Mucosa of descending colon (tissue), 3 donors: ENCODE results near the gene TLCD3A. TPM values are rescaled to one million over a fixed set of nuclear protein-coding genes. Genes with fewer than 3 reads are reported as not detected.
A peak's percentile ranks its signal among the peaks of the same experiment; 100 is the strongest.
"Not testable (repeated sequence)": the region's sequence is repeated elsewhere in the genome, so short reads cannot be mapped to it uniquely, and the experiment has no call there.

Experiments
- ATAC-seq: fragments of 200-7000 bp; cut with Tn5 transposase; one replicate; pipeline ENCODE4 v1.9.1; 2020; ENCODE audit warnings: mild to moderate bottlenecking, moderate library complexity
- DNase-seq, 3 donors: peaks; one replicate each; pipeline ENCODE4 v3.0.0-alpha.2; 2020
- H3K36me3 ChIP-seq: fragments of 200-600 bp; one replicate; pipeline ENCODE4 v1.8.0; 2021; ENCODE audit warnings: low read depth, mild to moderate bottlenecking
- H3K4me1 ChIP-seq: fragments of 200-600 bp; one replicate; pipeline ENCODE4 v1.8.0; 2021; ENCODE audit warnings: low read depth, mild to moderate bottlenecking
- H3K4me3 ChIP-seq: fragments of 200-600 bp; one replicate; pipeline ENCODE4 v1.8.0; 2021; ENCODE audit warnings: mild to moderate bottlenecking
- H3K9me3 ChIP-seq: fragments of 200-600 bp; one replicate; pipeline ENCODE4 v1.8.0; 2021; ENCODE audit warnings: mild to moderate bottlenecking
- intact Hi-C, 2 donors: fragments of 100-400 bp; cut with DNase I in 1 of 2; cut with micrococcal nuclease in 1 of 2; formaldehyde crosslinking; loops; one replicate each; pipeline versions ENCODE4 v1.11.0 to v1.11.1; 2022; cut with DNase I, micrococcal nuclease
- total RNA-seq, 3 donors: library from RNA; stranded (reverse); fragmentation: NEBNext Ultra II Directional in 2 of 3; extraction: Animal tissue kit (Norgen Biotek cat#: 25700) in 2 of 3; gene quantifications; one replicate each; pipeline versions ENCODE4 v1.2.1 to v1.2.4, GENCODE V29; 2021 to 2023
- TF ChIP-seq, protein P1 (sequence below): fragments of 200-600 bp; IDR thresholded peaks from one replicate; pipeline ENCODE4 v1.8.0; 2022; ENCODE audit warnings: antibody characterized with exemption, mild to moderate bottlenecking
- donor health status: DM: no; HTN: no; CAD: no; lungs with moderate emphysema.
- donor health status: DM: no; HTN: no; CAD: no.
- donor health status: DM: no; HTN: yes; CAD: no.

The TLCD3A gene
- total RNA-seq, 3 donors from 2014 or later, result 4.9 to 14.8 (median 6.0) TPM

DNA sequence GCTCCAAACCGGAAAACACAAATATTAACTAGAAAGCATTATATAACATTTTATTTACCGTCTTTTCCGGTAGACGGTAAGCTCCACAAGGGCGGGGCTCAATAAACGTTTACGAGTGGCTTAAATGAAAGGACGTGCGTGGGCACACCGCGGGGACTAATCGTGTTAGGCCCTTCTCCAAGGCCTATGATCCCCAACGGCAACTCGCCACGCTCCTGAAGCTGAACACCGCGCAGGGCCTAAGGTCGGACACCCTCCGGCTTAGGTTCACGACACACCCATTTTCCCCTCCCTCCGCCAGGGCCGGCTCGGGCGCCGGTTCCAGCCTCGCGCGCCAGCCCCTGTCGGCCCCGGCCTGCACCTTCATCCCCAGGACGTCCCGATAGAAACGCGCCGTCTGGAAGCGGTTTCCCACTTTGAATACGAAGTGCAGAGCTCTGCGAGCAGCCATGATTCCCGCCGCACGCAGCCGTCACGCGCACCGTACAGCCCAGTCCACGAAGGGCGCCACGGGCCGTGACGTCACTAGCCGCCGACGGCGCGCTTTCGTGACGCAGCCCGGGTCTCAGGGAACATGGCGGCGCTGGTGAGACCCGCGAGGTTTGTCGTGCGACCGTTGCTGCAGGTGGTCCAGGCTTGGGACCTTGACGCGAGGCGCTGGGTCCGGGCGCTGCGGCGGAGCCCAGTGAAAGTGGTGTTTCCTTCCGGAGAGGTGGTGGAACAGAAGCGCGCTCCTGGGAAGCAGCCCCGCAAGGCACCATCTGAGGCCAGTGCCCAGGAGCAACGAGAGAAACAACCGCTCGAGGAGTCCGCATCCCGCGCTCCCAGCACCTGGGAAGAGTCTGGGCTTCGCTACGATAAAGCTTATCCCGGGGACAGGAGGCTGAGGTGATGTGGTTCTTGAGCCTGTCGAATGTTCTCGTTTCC is 49.7 kb downstream of the TLCD3A start, which contains the start of the genes GLOD4 and MRM3:
Gene GLOD4, minus strand, starts transcription at position 476 of the 927 bp plus-strand sequence. Its CDS starts 25 bp downstream, at position 451.
Gene MRM3, plus strand, starts transcription at position 549 of the 927 bp plus-strand sequence. Its CDS starts 26 bp downstream, at position 575.
- H3K4me1 ChIP-seq, result peaks cover 13% of the 10 kb centered on the region
- ATAC-seq, result peak; percentile 99
- TF ChIP-seq, protein P1, sequence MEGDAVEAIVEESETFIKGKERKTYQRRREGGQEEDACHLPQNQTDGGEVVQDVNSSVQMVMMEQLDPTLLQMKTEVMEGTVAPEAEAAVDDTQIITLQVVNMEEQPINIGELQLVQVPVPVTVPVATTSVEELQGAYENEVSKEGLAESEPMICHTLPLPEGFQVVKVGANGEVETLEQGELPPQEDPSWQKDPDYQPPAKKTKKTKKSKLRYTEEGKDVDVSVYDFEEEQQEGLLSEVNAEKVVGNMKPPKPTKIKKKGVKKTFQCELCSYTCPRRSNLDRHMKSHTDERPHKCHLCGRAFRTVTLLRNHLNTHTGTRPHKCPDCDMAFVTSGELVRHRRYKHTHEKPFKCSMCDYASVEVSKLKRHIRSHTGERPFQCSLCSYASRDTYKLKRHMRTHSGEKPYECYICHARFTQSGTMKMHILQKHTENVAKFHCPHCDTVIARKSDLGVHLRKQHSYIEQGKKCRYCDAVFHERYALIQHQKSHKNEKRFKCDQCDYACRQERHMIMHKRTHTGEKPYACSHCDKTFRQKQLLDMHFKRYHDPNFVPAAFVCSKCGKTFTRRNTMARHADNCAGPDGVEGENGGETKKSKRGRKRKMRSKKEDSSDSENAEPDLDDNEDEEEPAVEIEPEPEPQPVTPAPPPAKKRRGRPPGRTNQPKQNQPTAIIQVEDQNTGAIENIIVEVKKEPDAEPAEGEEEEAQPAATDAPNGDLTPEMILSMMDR, result no peak
- no peaks in the 10 kb centered on the region for H3K9me3 ChIP-seq
- intact Hi-C loops, result no loop called here
- DNase-seq, result peak; percentile 94 to 97 (median 95)
- peak within 1 kb of the TSS; percentile 67 for H3K4me3 ChIP-seq
- no peaks in the 10 kb centered on the region for H3K36me3 ChIP-seq

DNA sequence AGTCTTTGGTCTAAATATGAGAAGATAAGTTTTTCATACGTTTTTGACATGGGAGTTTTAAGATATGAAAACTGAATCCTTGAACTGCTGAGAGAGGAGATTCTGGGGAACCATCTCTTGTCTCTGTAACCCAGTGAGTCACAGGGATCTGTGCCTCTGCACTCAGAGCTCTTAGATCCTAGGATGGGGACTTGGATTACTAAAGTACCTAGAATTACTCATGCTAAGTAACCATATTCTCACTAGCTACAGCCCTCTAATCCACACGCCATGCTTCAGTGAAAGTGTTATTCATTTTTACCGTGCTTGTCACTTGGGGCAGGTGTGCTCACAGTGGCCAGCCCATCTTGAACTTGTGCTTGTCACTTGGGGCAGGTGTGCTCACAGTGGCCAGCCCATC is 51.7 kb downstream of the TLCD3A start:
- Histone ChIP-seq H3K4me1 (peaks cover 13% of the 10 kb centered on the region), H3K4me3 (no peak overlapping the region), H3K36me3 (no peaks in the 10 kb centered on the region), H3K9me3 (no peaks in the 10 kb centered on the region)
- DNase-seq, result no peak
- intact Hi-C loops, result no loop called here
- TF ChIP-seq, protein P1, result no peak
- no peak for ATAC-seq

DNA sequence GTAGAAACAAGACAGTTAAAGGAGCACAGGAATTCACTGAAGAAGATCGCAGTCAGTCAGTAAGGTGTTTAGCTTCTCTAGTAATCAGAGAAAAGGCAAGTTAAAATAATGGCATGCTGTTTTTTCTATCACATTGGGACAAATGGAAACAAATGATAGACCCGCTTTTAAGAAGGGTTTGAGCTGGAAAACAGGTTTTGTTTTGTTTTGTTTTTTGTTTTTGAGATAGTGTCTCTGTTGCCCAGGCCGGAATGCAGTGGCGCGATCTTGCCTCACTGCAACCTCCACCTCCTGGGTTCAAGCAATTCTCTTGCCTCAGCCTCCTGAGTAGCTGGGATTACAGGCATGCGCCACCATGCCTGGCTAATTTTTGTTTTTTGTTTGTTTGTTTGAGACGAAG is 53.5 kb downstream of the TLCD3A start:
- DNase-seq, H3K9me3 ChIP-seq, intact Hi-C loops, H3K36me3 ChIP-seq, H3K4me3 ChIP-seq, ATAC-seq: not testable (repeated sequence)
- H3K4me1 ChIP-seq, result peaks cover 12% of the 10 kb centered on the region

DNA sequence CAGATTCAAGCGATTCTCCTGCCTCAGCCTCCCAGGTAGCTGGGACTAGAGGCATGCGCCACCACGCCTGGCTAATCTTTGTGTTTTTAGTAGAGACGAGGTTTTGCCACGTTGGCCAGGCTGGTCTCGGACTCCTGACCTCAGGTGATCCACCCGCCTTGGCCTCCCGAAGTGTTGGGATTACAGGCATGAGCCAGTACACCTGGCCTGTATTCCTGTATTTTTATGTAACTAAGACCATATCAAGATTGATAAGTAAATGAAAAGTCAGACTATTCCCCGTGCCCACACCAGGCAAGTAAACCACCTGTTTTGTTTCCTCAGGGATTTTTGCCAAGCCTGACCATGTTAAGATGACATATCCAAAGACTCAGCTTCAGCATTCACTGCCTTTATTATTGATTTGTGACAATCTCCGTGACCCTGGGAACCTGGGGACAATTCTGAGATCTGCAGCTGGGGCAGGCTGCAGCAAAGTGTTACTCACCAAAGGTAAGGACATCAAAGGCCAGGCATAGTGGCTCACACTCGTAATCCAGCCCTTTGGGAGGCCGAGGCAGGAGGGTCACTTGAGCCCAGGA is 55.3 kb downstream of the TLCD3A start:
- TF ChIP-seq, protein P1, result no peak
- ATAC-seq (no peak), DNase-seq (no peak)
- H3K9me3 ChIP-seq, result no peaks in the 10 kb centered on the region
- H3K4me3 ChIP-seq, result no peak overlapping the region
- H3K4me1 ChIP-seq, result peaks cover 6% of the 10 kb centered on the region
- H3K36me3 ChIP-seq, result peaks cover 5% of the 10 kb centered on the region
- intact Hi-C loops, result no loop called here

DNA sequence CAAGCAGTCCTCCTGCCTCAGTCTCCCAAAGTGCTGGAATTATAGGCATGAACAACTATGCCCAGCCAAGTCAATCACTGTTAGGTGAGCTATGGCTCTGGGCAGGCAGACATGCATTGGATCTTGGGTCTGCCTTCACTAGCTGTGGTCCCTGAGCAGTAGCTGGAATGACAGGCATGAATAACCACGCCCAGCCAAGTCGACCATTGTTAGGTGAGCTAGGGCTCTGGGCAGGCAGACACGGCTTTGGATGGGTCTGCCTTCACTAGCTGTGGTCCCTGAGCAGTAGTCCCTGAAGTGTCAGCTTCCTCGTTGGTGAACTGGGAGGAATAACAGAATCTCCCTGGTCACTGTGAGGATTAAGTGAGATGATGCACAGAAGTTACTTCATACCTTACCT is 56.2 kb downstream of the TLCD3A start:
- Histone ChIP-seq H3K9me3 (no peaks in the 10 kb centered on the region), H3K4me3 (no peak overlapping the region), H3K4me1 (no peaks in the 10 kb centered on the region), H3K36me3 (peaks cover 5% of the 10 kb centered on the region)
- DNase-seq (no peak), ATAC-seq (no peak)
- TF ChIP-seq, protein P1, result no peak
- intact Hi-C loops, result no loop called here
